ENCODE data around the gene SUSD6.
"Not testable (repeated sequence)": the region's sequence is repeated elsewhere in the genome, so short reads cannot be mapped to it uniquely, and the experiment has no call there.

The SUSD6 gene

DNA sequence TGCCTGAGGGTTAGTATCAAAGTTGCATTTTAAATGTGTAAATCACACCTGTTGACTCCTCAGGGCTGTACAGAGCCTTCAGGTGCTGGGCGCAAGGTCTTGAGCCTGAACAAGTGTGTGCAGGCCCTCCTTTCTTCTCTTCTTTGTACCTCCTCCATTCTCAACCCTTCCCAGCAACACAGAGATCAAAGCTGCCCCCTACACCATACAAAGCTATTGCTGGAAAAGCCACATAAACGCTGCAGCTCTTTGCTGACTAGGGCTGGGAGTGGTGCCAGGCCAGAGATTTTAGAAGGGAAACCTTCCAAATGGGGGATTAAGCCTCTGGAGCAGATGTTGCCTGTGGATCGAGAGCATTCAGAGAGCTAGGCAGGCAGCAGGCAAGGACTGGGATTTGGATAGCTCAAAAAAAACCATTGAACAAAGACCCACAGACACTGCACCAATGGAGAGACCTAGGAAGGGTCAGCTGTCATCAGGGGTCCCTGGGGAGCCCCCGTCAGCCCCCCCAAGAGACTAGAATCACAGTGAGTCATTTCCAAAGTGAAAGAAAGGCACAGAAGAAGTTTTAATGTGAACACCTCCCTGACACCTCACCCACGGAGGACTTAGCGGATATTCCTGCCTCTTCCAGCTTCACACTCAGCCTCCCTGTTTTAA is 18.2 kb upstream of the SUSD6 start:
- ATAC-seq = no peak

DNA sequence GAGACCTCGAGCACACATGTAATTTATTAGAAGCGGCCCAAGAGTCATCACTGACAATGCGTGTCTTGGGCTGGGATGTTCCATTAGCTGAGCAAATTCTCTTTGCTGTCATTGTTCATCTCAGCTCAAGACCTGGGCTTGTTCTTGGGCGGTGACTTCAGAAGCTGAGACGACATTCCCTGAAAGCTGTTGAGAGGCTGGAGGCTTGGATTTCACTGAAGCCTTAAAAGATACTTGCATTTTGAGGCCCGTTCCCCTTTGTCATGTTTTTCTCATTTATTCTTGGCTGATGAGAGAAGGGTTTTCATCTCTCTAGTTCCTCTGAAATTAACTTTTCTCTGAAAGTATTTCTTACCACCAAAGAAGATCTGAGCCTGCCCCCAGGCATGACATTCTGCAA is 16.6 kb upstream of the SUSD6 start:
- no peak for ATAC-seq

DNA sequence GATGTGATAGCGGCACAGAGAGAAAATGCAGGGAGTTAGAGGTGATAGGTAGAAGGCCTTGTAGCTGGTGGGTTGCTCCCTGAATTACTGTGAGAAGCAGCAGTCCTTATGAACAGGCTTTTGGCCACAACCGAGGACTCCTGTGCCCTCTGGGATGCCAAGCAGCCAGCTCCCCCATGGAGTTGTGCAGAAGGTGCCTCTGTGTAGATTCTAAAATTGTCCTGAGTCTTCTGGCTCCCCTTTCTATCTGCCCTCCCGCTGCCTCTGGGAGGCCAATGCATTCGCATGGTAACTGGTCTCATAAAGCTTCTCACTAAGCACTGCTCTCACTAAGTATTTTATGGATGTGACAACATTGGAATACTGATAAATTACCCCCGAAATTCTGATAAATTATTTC is 16.1 kb upstream of the SUSD6 start:
- ATAC-seq = no peak

DNA sequence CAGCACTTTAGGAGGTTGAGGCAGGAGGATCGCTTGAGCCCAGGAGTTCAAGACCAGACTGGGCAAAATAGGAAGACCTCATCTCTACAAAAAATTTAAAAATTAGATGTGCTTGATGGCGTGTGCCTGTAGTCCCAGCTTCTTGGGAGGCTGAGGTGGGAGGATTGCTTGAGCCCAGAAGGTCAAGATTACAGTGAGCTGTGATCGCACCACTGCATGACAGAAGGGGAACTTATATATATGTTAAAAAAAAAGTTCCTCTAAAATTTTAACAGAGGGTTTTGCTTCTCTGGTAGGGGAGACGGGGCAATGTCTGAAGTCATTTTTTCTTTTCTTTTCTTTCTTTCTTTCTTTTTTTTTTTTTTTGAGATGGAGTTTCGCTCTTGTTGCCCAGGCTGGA is 12.0 kb upstream of the SUSD6 start:
- not testable (repeated sequence) for ATAC-seq

DNA sequence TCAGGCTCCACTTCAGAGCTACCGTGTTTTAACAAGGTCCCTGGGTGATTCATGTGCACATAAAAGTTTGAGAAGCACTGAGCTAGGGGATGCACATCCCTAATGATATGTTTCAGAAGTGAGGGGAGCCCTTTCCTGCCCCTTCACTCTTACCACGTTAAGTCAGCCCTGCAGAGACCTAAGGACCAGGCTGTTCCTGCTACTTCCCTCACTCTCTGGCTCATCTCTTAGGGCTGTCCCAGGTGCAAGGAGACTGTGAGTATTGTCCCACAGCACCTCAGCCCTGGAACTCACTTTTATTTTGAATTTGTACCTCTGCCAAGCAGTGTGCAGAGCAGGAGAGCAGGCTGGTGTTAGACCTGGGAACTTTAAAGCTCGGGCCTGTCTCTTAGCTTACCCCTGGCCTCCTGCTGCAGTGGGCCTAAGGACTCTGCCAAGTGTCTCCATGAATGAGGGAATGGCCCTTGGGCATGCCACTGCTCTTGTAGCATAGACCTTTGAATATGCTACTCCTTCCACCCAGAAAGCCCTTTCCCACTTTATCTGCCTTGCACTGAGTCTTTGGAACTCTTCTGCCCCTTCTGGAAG is 11.0 kb upstream of the SUSD6 start:
- no peak for ATAC-seq

DNA sequence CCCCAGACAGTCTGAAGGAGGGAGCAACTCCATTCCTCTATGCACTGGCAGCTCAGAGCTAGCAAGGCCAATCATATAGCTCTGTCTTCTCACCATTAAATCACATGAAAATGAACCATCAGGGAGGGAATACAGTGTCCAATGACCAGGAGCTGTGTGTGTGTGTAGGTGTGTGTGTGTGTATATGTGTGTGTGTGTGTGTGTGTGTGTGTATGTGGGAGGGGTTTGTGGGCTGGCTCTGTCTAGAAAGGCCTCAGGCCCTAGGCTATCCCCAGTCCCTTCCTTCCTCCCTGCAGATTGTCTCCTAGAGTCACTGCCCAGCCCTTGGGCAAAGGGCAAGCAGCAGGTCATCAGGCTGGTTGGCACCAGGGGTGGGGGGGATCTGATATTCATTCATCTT is 5.7 kb upstream of the SUSD6 start:
- peak in 1 of 2 donors; percentile 21 for ATAC-seq

DNA sequence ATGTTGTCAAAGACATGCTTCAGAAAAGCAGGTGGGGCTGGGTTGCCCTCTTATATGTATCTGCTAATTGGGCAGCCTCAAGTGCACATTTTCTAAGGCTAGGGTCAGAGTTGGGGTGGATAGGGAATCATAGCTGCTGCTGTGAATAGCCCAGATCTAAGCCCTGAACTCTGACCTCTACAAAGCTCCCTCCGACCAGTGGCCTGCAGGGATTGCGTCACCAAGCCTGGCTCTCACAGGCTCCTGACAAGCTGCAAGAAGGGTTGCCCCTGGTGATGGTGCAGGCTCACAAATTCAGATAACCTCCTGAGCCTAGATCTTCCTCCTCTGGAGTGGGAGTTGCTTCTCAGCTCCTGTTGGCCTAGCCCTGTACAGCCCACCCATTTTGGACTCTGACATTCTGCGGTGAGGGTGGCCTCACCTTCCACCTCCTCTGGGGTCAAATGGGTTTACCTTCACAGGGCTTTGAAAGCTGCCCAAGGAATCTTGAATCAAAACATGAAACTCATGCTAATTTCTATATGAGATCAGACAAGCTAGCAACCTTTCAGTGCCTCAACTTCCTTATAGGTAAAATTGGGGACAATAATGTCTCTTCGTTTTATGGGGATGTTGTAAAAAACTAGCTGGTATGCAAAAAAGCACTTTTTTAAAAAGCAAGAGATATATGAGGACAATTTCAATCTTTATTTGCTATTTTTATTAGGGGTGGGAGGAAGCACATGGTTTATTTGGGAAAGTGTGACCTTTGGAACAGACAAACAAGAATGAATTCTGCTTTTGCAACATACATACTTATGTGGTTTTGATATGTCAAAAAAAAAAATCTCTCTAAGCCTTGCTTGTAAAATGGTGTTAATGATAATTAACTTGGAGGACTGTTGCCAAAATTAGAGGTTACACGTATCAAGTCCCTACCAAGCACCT is 4.9 kb upstream of the SUSD6 start:
- ATAC-seq = no peak

DNA sequence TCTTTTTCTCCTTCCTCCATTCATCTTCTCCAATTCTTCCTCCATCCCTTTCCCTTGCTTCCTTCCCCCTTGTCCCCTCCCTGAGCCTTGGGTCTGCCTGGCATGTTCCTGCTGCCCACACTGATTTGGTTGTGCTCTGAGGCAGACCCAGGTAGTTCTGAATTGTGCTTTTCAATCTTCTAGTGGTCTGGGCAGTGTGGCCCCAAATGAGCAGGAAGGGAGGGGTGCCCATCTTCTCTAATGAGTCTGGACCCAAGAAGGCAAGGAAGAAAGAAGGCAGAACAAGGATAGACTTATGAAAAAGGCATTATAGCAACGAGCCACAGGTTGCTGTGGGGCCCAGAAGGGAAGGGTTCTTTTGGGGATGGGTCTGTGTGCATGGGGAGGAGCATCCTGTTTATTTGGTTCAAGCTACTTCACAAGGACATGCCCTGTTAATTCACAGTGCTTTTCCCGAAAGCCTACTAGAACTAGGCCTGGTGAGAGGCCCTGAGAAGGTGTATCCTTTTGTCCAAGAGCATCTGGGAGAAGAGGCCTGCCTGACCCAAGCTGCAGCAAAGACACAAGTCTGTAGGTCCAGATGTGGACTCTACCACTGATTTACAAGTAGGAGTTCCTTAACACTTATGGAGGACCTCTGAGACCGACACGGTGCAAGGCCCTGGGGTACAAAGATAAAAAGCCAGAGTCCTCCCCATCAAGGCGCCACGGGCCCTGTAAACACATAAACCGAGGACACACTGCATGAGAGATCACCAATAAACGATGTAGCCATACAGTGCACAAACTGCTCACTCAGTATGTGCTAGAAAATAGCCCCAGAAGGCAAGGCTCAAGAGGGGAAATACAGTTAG is 1.1 kb upstream of the SUSD6 start:
- no peak for ATAC-seq

DNA sequence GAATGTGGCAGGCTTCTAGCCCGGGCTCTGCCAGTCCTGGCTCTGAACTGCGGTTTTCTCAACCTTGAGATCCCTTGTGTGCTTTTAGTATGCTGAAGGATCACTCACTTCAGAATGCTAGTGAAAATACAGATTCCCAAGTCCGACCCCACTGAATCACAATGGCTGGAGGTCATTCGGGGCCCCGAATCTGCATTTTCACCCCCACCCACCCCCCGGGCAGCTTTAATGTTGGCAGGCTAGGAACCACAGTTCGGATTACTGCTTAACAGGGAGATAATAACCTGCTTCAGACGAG is 573 bp upstream of the SUSD6 start:
- no peak for ATAC-seq

DNA sequence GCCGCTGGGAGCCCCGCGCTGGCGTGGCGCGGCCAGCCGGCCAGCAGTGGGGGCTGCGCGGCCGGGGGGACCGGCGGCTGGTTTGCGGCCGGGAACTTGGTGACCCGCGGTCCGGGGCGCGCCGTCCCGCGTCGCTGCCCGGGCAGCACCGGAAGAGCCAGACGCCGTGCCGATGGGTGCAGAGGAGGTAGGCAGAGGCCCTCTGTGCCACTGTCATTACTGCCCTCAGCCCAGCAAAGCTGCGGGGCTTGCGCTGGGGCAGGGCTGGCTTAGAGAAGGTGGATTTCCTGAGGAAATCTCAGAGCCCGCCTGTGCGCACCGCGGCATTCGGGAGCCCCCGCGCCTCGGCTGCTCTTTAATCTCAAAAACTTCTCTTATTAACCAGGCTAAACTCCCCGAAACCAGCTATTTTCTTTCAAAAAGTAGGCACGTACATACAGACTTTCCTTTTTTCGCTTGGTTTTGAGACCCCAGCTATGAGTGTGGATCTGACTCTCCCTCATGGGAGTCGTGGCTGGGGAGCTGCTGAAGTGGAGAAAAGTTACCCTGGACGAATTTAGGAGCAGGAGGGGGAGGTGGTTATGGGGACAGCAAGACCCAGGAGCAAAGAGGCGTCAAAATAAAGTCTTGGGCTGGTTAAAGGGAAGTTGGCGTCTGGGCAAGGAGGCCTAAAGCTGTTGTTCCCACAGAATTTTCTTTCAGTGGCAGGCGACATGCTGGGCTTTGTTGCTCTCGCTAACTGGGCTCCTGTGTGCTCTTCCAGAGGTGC is 802 bp downstream of the SUSD6 start:
- peak; percentile 44 for ATAC-seq

DNA sequence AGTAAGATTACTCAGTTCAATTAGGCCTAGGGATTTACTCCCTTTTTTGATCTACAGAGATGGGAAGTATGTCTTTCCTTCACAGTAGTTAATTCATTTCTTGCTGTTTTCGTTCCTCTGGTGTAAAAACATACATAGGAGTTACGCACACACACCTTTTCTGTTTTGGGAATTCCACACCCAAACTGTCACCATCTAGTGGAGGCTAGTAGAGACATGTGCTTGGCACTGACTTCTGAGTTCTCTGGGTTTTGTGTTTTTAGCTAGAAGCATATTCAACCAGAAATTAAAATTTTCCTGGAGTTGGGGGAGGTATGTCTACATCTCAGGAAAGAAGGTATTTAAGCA is 1.4 kb downstream of the SUSD6 start:
- no peak for ATAC-seq

DNA sequence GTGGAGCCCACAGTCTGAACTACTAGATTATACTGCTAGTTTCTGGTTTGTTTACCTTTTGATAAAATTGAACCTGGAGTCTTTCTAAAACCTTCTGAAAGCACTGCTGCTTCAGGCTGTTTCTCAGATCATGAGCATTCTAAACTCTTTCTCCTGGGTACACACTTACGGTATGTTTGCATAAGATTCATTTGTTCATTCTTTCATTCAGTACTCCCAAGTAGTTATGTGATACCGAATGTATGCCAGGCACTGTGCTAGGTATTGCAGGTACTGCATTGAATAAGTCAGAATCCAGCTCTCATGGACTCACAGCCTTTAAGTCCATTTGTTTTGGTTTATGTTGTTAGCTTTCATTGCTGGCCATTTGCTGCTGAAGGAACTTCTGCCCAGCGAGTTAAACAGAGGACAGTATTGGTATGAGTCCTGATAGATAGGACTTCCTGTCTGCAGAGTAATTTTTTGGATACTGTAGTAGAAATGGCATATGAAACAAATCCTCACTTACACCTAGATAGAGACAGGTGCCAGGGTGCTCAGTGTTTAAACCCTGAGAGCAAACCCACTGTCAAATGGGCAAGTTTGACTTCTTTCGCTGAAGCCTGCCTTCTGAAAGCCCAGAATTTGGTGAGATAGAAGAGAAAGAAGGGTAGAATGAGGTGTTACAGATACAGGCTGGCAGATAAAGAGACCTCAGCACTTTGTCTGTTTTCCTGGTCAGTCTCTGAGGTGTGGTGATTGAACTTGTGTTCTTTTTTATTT is 2.1 kb downstream of the SUSD6 start:
- no peak for ATAC-seq

DNA sequence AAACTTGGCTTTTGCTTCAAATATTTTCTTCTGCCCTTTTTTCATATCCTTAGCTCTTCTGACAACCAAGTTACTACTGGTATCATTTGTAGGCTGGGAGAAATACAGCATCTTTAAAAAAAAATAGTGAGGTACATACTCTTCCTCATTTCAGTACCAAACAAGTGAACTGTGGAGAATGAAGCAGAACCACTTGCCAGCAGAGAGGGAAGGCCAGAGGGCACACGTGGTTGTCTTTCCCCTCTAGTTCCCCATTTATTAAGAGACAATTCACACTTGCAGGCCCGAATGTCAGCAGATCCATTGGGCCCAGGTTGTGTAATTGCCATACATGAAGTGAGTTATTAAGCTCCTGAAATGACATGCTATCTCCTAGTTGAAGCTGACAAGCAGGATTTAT is 3.2 kb downstream of the SUSD6 start:
- no peak for ATAC-seq

DNA sequence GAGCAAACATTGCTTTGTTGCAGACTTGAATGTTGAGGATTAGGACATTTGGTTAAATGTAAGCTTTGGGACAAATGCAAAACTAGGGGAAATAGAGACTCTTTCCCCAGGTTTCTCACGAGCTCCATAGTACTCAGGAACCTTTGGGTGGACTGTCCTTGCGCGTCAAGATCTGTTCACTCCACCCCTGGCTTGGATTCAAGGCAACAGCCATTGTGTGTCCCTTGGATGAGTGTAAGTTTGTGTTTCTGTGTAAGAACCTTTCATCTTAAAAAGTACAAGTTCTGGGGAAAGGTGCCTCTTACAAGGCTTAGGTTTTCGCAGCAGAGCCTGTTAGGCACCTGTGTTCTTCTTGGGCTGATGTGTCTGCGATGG is 3.7 kb downstream of the SUSD6 start:
- no peak for ATAC-seq

DNA sequence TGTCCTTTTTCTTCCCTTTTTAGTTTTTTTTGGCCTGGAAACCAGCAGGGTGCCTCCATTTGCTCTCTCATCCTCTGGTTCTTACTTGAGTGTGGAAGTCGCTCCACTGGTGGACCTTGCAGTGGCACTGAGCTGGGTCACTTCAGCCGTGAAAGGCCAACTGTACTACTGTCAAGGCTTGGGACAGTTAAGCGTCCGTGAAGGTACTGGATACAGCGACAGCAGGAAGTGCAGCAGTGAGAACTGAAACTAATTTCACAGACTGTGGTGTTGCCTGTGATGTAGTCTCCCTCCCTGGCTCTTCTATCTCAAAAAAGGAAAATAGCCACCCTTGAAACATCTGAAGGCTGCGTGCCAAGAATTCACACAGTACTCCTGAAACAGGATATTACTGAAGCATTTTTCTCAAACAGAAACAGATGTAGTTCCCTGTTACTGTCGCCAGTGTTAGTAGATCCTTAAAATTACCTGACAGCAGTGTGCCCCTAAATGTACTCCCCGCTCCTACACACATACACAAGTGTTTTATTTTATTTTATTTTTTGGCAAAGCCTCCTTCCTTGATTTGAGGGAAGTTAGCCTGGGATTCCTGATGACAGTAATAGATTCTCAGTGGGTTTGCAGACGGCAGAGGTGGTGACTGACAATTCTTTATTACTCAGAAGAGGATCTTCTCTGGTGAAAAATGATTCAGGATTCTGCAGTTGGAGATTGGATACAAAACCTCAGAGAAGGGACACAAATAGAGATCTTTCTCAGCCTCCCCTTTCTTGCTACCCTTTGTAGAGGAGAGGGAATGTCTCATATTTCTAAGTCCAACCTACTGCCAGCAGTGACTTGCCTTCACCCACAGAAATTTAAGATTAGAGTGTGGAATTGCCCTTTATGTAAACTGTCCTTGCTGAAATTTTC is 4.4 kb downstream of the SUSD6 start:
- peak; percentile 14 to 31 for ATAC-seq

DNA sequence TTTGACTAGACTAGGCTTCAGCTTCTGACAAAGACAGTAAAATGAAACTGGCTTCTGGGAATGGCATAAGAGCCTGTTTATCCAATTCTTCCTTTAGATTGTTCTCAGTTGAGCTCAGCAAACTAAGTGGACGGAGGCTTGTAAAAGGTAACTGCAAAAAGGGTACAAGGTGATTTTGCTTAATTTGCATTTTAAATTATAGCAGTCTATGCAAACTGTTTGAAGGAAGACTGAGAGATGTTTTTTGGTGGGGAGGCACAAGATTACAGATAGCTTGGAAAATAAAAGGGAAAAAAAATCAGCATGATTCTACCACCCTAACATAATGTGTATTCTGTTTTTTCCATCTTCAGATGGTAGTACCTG is 5.0 kb downstream of the SUSD6 start:
- no peak for ATAC-seq

DNA sequence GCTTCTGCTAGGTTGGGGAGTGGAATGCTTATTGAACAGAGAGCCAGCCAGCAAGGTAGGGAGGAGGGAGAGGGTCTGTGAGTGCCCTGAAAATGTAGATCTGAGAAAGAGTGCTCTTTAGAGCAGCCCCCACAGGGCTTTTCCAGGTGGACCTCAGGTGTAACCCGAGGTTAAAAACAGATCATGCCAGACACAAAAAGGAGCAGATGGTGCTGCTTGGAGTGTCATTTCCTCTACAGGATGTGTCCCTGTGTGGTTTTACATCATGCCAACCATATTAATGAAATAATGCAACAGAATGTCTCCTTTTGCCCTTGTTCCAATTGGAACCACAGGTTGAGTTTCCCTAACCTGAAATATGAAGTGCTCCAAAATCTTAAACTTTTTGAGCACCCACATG is 6.4 kb downstream of the SUSD6 start:
- ATAC-seq = no peak

DNA sequence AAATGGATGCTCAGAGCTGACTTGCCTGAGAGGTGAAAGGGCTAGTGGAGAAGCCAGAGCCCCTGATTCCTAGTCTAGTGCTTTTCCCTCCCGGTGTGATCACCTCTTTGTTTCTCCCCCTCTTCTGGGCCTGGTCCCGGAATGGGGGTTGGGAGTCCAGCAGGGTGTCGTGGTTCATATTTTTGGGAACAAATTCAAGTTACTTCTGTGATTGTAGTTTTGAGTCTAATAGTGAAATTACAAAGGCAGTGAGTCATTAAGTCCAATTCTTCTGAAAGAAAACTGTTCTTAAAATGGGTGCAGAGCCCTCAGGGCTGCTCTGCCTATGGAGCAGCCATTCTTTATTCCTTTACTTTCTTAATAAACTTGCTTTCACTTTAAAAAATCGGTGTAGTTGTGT is 7.6 kb downstream of the SUSD6 start:
- ATAC-seq = peak; percentile 29 to 30

DNA sequence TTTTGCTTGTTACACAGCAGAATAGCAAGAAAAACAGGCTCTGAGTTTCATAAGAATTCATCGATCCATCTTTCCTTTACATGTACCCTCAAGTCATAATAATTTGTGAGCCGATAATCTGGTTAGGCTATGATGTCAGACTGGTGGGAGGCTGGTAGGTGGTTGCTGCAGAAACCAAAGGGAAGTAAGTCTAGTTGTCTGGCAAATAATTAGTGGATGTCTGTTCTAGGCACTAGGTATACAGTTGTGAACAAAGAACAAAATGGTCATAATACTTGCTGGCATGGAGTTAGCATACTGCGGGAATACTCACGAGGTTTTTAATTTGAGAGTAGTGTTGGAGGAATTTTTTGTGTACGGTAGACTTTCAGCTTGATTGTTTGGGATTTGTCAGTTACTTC is 8.8 kb downstream of the SUSD6 start:
- ATAC-seq = peak in 1 of 2 donors; percentile 21

DNA sequence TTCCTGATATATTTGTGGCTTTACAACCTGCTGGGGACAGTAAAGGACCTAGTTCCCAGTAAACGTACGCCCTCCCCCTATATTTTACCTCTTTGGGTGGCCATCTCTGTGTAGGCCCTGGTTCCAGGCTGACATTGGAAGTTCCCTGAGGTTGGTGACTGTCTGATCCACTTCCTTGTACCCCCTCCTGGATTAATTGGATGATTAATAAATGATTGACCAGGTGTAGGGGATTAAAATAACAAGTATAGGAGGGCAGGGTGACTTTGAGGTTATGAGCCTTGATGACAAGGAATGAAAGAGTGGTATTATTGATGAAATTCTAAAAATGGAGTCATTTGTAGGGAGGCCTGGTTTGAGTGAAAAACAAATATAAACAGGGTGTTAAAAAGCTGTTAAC is 9.6 kb downstream of the SUSD6 start:
- ATAC-seq = peak in 1 of 2 donors; percentile 5

DNA sequence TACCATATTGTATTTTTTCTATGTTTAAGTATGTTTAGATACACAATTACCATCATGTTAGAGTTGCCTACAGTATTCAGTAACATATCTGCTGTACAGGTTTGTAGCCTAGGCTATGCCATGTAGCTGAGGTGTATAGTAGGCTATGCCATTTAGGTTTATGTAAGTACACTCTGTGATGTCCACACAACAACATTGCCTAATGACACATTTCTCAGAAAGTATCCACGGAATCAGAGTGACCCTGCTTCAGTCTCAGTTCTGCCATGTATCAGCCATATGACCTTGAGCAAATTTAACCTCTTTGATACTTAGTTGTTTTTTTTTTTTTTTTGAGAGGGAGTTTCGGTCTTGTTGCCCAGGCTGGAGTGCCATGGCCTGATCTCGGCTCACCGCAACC is 12.7 kb downstream of the SUSD6 start:
- ATAC-seq = no peak

Data from activated CD4-positive, CD25-positive, alpha-beta regulatory T cell treated with anti-CD3 and anti-CD28 coated beads, Interleukin-2, amount 50 U/mL, for 24 hours (primary cell).